ENCODE data around the gene CETN1.

Gene CETN1

DNA sequence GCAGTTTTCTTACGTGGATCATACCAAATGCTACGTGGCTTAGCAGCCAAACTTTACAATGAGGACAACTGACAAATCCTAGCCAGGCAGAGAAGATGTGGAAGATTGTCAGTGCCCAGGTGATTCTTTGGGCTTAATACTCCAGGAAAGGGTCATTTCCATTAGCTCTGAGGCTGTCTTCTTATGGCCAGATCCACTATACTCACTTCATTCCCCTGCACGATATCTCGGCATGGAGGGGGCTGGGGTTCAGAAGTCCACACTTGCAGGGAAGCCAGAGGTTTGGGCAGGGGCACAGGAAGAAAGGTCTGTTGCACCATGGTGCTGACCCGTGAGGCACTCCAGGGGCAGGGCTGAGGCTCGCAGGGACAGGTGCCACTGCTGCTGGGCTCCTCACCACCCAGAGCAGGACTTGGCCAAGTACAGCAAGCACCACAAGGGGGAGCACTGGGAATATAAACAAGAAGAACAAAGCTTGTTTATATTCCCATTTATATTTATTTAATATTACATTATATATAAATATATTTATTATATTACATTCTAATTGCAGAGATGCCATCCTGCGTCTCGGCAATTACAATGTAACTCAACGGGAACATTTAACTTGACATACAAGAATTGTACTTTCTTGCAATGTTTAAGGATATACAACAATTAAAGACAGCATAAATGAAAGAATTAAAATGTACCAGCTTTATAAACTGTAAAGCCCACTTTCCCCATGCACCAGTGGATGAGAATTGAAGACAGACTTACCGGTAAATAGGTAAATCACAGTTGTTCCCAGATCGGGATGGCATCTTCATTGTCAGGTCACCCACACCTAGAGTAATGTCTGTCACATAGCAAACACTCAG is 43.8 kb downstream of the CETN1 start:
- DNase-seq (ENCODE audit: low read depth): peak; percentile 31

DNA sequence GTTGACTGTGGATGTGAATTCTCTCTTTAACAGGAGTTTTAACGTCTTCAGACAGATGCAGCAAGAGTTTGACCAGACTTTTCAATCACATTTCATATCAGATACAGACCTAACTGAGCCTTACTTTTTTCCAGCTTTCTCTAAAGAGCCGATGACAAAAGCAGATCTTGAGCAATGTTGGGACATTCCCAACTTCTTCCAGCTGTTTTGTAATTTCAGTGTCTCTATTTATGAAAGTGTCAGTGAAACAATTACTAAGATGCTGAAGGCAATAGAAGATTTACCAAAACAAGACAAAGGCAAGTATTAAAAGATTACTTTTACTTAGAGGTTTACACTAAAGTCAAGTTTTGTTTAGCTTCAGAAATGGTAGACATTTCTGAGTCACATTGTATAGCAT is 47.1 kb downstream of the CETN1 start:
- DNase-seq (ENCODE audit: low read depth): no peak

DNA sequence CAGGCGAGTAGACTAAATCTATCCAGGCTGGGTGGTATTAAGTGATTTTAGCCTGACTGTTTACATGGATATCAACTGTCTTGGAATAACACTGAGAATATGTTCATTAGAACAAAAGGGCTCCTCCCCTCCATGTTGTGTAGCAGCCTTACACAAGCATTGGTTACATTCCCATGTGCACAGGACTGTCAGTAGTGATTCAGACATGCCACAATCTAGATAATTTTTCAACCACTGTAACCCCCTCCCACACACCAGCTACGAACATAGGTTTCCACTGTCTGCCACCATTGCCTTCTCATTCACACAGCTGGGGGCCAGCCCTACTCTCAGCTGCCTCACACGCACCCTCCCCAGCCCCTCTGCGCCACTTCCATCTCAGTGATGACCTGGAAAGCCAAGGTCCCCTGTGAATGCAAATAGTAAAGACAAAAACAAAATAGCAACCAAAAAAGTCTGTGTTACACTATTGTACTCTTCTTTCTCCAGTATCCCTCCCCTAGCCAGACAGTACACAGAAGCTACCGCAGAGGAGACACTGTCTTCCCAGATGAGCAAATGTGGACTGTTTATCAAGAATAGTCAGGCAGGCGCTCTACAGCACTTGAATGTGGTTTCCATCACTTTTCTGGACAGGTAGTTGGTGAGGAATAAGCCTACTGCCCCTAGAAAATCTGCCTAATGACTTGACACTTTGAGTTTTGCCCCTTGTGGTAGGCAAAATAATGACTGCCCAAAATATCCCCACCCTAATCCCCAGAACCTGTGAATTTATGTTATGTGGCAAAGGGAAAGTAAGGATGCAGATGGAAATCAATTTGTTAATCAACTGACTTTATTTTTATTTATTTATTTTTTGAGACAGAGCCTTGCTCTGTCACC is 49.3 kb downstream of the CETN1 start:
- DNase-seq (ENCODE audit: low read depth): no peak

- DNase-seq (ENCODE audit: low read depth): no peak
Observed at GRCh38 chr18:631560-631959, 51.4 kb downstream of the CETN1 start.
